Stimulated activated CD8-positive, alpha-beta memory T cell treated with anti-CD3 and anti-CD28 coated beads, Interleukin-2, amount 100 ng/mL, for 1 hour (primary cell): ENCODE measurements around the gene CRABP2.

Experiments
- DNase-seq, 2 donors: peaks; one replicate each; pipeline ENCODE4 v3.0.0-alpha.2; 2020; ENCODE audit warnings: low read depth in 2 of 2

CRABP2 gene

GRCh38 chr1:156668801-156669637 lies 36.4 kb downstream of the CRABP2 start:
- no peak for DNase-seq

DNA sequence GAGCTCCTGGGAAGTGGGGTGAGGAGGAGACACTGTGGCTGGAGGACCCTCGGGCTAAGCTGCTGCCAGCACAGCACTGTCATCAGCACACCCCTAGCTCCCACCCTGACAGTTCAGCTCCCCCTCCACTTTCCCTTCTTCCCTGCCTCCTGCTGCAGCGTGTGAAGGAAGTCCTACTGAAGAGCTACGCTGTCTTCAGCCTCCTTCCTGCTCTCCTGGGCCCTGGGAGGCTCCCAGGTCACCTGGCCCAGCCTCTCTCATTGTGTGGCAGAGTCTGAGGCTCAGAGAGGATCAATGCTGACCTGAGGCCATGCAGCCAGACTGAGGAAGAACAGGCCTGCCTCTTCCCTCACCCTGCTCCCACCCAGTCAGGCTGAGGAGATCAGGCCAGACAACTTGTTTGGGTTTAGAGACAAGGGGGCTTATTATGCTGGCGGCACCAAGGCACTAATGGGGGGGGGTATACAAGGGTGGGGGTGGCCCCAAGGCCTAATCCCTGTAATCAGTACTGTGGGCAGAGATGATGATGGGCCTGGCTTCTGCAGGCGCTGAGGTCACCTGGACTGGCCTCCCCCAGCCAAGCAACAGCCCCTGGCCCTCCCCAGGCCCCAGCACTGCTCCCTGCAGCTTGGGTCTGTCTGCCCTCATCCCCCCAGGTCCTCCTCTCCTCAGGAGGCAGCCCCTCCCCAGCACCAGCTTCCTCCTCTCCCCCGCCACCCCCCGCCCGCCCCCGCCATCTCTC lies 37.2 kb downstream of the CRABP2 start:
- DNase-seq, result no peak

DNA sequence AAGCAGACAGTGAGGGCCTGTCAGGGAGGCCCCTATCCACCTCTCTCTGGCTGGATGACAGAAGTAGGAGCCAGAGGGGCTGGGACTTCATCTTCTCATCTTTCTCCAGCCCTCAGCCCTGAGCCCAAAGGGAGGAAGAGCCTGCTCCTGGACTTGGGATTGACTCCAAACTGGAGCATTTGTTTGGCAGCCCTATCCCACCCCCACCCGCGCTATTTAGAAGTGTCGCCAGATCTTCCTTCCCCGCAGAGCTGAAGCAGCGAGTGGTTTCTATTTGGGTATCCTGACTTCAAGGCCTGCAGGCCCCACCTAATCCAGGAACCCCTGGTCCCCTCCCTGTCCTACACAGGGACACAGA lies 37.8 kb downstream of the CRABP2 start:
- no peak for DNase-seq

DNA sequence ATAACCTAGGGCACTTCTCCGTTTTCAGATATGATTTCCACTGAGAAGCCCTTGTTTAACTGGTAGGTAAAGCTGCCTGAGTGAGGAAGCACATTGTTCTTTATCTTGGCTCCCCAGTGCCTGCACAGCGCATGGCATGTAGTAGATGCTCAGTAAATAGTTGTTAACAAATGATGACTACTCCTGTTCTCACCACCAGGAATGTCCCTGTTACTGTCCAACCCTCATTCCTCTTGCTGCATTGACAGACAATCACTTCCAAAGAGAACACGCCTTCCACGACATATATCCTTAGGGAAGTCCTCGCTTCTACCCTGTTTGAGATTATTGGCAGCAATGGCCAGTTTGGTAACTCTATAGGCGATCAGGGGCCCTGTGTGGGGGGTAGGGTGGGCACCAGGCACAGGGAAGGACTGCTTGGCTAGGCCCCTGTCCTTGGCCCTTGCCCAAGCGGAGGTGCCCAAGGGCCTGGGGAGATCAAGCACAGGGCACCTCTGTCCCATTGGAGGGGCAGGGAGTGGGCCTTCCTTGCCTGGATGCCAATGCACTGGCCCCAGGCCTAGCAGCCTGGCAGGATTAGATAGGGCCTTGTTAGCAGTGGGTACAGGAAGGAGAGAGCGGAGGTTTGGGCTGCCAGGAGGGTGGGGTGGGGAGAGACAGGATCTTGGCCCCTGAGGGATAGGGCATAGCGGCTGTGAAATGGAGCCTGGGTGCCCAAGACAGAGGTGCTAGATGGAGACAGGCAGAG lies 38.3 kb downstream of the CRABP2 start:
- DNase-seq, result no peak

DNA sequence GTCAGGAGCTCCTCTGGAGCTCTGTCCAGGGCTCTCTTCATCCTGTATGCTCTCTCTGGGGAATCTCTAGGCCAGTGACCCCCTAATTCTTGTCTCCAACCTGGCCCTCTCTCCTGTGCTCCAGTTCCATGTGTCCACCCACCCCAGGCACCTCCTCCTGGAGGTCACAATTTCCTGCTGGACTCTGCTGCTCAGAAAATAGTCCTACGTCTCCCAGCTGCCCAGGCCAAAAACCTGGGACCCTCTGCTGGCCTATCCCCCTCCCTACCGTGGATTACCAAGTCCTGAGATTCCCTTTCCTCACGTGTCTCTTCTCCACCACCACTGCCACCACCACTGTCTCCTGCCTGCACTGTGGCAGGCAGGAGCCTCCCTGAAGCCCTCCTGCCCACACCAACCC lies 39.8 kb downstream of the CRABP2 start:
- no peak for DNase-seq

DNA sequence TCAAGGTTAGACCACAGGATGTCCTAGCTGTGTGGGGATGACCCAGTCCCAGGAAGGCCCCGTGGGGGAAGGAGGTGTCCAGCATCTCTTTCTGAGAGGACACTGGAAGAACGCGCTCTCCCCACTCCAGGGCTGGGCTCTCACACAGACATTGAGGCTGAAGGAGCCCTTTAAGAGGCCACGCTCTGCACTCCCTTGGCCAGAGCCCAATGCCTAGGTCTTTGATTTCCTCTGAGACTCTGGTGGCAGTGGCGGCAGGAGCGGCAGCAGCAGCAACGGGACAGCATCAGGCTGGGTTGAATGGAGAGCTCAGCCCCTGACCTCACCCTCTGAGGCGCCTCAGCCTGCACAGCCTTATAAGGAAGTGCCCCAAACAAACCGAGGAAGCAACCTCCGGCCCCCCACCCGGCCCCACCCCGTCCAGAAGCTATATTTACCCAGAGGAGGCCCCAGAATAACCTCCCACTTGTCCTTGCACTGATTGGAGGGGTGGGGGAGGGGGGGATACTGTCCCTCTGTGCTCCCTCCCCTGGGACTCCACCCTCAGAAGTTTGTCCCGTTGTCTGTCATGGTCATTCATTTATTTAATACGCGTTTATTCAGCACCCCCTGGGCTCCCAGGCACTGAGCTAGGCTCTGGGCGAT lies 40.5 kb downstream of the CRABP2 start:
- DNase-seq, result no peak

DNA sequence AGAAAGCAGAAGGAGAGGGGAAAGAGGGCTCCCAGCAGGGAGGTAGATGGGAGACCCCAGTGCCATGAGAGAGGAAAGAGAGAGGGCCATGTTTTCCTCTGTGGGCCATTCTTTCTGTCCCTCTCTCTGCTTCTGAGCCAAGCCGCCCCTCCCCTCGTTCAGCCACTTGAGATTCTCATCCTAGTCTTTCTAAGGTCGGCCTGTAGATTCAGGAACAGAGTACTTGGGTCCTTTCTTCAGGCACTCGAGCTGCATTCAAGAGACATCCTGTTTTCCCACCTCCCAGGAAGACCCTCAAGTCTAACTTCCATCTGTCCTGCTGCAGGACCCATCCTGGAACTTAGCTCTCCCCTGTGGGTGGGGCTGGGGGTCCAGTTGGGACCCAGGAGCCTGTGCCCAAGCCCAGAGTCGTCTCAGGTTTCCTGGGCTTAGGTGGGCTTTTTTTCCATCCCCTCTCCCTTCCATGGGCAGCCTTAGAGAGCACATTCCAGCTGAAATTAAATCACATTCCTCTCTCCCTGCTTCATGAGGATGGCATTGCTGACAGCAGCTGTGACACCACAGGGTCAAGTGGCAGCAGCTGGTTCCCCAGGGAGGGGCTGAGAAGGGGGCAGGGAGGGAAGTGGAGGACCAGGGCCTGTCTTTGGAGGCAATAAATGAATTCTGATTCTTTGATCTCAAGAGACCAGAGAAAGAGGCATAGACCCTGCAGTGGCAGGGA lies 41.2 kb downstream of the CRABP2 start:
- DNase-seq, result no peak

GRCh38 chr1:156663178-156663577 lies 42.2 kb downstream of the CRABP2 start:
- DNase-seq, result no peak

GRCh38 chr1:156662800-156663055 lies 42.7 kb downstream of the CRABP2 start:
- no peak for DNase-seq

DNA sequence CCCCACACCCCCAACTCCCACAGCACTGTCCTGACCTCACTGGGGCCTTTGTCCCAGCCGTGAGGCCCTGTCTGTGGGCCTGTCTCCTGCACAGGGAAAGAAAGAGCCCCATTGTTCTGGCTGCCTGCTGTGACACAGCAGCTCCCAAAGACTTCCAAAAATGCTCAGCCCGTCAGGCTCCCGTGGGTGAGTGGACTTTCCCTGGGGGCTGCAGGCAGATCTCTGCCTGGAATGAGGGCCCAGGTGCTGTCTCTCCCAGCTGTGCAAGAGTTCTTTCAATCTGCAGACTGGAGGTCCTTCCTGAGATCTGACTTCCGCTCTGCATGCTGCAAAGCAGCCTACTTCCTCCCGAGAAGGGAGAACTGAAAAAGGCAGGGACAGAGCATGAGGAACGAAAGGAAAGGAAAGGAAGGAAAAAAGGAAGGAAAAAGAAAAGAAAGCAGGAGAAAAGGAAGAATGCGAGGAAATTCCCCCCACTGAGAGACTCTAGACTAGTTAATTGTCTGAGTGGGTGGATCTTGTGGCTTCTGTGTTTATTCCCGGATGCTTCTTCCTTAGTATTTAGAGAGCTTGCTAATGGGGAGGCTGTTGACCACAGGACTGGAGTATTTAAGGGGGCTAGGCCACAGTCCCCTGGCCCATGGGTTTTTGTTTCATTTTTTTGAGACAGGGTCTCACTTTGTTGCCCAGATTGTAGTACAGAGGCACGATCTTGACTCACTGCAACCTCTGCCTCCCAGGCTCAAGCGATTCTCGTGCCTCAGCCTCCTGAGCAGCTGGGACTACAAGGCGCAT lies 43.2 kb downstream of the CRABP2 start:
- no peak for DNase-seq

DNA sequence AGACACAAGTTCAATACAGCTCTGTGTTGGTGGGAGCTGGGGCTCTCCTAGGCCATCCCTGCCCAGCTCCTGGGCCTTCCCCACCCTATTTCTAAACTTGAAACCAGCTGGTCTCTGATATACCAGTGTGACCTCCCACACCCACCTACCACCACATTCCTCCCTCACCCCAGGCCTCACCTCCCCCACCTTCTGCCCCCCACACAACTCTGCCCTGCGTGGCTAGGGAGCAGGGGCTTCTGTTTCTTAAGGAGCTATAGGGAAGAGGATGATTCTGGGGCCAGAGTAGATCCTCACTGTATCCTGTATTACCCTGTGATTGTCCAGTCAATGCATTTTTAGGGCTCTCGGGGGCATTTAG lies 44.7 kb downstream of the CRABP2 start:
- DNase-seq, result no peak

- DNase-seq, result peak; percentile 73 to 81
Measured at GRCh38 chr1:156659988-156660751, 45.2 kb downstream of the CRABP2 start.

GRCh38 chr1:156659661-156659987 lies 45.8 kb downstream of the CRABP2 start:
- no peak for DNase-seq

DNA sequence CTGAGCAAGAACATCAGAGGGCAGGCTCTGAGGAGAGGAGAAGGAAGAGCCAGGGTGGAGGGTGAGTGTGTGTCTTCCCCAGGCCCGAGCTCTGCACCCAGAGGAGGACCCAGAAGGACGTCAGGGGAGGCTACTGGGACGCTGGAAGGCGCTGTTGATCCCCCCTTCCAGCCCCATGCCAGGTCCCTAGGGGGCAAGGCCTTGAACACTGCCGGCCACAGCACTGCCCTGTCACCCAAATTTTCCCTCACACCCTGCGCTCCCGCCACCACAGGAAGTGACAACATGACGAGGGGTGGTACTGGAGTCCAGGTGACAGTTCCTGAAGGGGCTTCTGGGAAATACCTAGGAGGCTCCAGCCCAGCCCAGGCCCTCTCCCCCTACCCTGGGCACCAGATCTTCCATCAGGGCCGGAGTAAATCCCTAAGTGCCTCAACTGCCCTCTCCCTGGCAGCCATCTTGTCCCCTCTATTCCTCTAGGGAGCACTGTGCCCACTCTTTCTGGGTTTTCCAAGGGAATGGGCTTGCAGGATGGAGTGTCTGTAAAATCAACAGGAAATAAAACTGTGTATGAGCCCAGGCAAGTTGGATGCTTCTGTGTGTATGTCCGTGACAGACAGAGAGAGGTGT lies 46.3 kb downstream of the CRABP2 start:
- DNase-seq, result no peak

DNA sequence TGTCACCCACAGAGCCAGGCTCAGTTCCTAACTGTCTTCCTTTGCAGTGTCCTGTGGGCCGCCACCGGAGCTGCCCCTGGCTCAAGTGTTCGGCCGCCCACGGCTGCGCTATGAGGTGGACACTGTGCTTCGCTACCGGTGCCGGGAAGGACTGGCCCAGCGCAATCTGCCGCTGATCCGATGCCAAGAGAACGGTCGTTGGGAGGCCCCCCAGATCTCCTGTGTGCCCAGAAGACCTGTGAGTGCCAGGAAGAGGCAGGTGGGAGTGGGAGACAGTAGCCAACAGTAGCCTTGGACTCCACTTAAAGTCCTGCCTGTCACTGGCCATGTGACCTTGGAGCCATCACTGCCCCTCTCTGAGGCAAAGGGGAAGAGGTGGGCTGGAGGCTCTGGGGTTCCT lies 46.9 kb downstream of the CRABP2 start:
- no peak for DNase-seq

- no peak for DNase-seq
Measured at GRCh38 chr1:156657741-156658319, 47.6 kb downstream of the CRABP2 start.

- DNase-seq, result peak; percentile 53 to 55
Measured at GRCh38 chr1:156656806-156657740, 48.3 kb downstream of the CRABP2 start.

DNA sequence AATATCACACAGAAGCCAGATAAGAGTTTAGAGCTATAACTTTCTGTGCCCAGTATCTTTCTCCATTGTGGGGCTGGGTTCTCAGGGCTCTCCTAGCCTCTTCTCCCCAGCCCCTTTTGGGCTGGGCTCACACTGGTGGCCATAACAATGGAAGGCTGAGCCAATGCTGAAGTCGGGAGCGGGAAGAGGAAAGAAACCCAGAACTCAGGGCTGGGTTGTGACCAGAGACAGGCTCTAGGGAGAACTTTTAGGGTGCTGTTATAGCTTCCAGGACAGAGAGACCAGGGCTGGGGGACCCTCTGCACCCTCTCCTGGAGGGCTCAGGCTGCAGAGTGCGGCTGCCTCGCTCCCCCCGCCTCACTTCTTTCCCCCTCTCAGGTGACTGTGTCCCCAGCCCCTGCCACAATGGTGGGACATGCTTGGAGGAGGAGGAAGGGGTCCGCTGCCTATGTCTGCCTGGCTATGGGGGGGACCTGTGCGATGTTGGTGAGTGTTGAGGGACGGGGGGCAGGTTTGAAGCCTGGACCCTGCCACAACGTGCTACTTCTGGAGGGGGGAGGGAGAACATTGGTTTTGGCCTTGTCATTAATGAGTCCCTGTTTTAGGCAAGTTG lies 49.4 kb downstream of the CRABP2 start:
- no peak for DNase-seq
